Activated B cell treated with CpG ODN at 0.5 μM for 24 hours (primary cell): Measurements from ENCODE around the gene PLTP. TPM values are rescaled to one million over a fixed set of nuclear protein-coding genes. Genes with fewer than 3 reads are reported as not detected.

Source experiments
- ATAC-seq: fragments of 200-7000 bp; cut with Tn5 transposase; one replicate; pipeline ENCODE4 v1.10.0; 2021; ENCODE audit warnings: low read depth, mild to moderate bottlenecking, moderate library complexity
- CTCF ChIA-PET: fragments of 350-600 bp; sonication (Branson Sonifier 250); formaldehyde crosslinking; loops from one replicate; lab custom pipeline; 2021; ENCODE audit warnings: antibody characterized with exemption; lab: Charles Lee
- POLR2A ChIA-PET: fragments of 350-600 bp; sonication (Branson Sonifier 250); formaldehyde crosslinking; loops from one replicate; lab custom pipeline; 2021; ENCODE audit warnings: antibody characterized with exemption; lab: Charles Lee
- DNase-seq: peaks from one replicate; pipeline ENCODE4 v3.0.0; 2022
- H3K27ac Mint-ChIP-seq: one replicate; pipeline ENCODE4 v1.8.0; 2020; ENCODE audit warnings: mixed read lengths
- H3K27me3 Mint-ChIP-seq: one replicate; pipeline ENCODE4 v1.8.0; 2021; ENCODE audit warnings: mixed read lengths
- H3K36me3 Mint-ChIP-seq: one replicate; pipeline ENCODE4 v1.8.0; 2021; ENCODE audit warnings: low read depth, mixed read lengths
- H3K4me1 Mint-ChIP-seq: one replicate; pipeline ENCODE4 v1.8.0; 2021; ENCODE audit warnings: mixed read lengths
- H3K4me3 Mint-ChIP-seq: one replicate; pipeline ENCODE4 v1.8.0; 2020; ENCODE audit warnings: mild to moderate bottlenecking, mixed read lengths
- H3K9me3 Mint-ChIP-seq: one replicate; pipeline ENCODE4 v1.8.0; 2020; ENCODE audit warnings: mixed read lengths
- CTCF ChIP-seq: fragments of 200-600 bp; IDR thresholded peaks from one replicate; pipeline ENCODE4 v1.8.0; 2022; ENCODE audit warnings: antibody characterized with exemption, mild to moderate bottlenecking
- intact Hi-C: fragments of 100-400 bp; cut with micrococcal nuclease; formaldehyde crosslinking; loops from one replicate; pipeline ENCODE4 v1.15.1; 2024
- total RNA-seq: library from RNA; stranded (reverse); gene quantifications from 2 replicates; pipeline ENCODE4 v1.2.3, GENCODE V29; 2022

The PLTP gene
- total RNA-seq, 1 donor from 2014 or later: 2.3 TPM

GRCh38 chr20:45861221-45862075 lies 50.5 kb downstream of the PLTP start:
- POLR2A ChIA-PET: interaction anchor here (0.6 to 1.1 kb wide), 3 partner anchors 12 to 483 kb away, joined by 3 read pairs; no protein-coding TSS in a partner anchor
- Mint-ChIP-seq H3K27ac (no peak overlapping the region), H3K4me3 (no peak overlapping the region), H3K4me1 (peaks cover 27% of the 10 kb centered on the region), H3K9me3 (no peaks in the 10 kb centered on the region), H3K36me3 (peaks cover 9% of the 10 kb centered on the region), H3K27me3 (no peaks in the 10 kb centered on the region)
- TF ChIP-seq CTCF: no peak
- no peak for ATAC-seq
- DNase-seq: no peak
- intact Hi-C loops: no loop called here
- CTCF ChIA-PET: no interaction called here

GRCh38 chr20:45860560-45861220 lies 51.3 kb downstream of the PLTP start:
- no peak for DNase-seq
- H3K4me3 Mint-ChIP-seq: no peak overlapping the region
- H3K36me3 Mint-ChIP-seq: peaks cover 9% of the 10 kb centered on the region
- intact Hi-C loops: no loop called here
- H3K27me3 Mint-ChIP-seq: no peaks in the 10 kb centered on the region
- ChIA-PET CTCF (no interaction called here), POLR2A (interaction anchor here (1.3 kb wide), 1 partner anchor 74 kb away, joined by 3 read pairs; no protein-coding TSS in a partner anchor)
- H3K4me1 Mint-ChIP-seq: peaks cover 35% of the 10 kb centered on the region
- H3K27ac Mint-ChIP-seq: no peak overlapping the region
- H3K9me3 Mint-ChIP-seq: no peaks in the 10 kb centered on the region
- no peak for TF ChIP-seq CTCF
- no peak for ATAC-seq

GRCh38 chr20:45859916-45860315 lies 52.0 kb downstream of the PLTP start:
- DNase-seq: no peak
- CTCF ChIA-PET: no interaction called here
- intact Hi-C loops: no loop called here
- H3K27me3 Mint-ChIP-seq: no peaks in the 10 kb centered on the region
- H3K4me3 Mint-ChIP-seq: no peak overlapping the region
- H3K4me1 Mint-ChIP-seq: peaks cover 39% of the 10 kb centered on the region
- no peak for TF ChIP-seq CTCF
- peaks cover 9% of the 10 kb centered on the region for H3K36me3 Mint-ChIP-seq
- H3K9me3 Mint-ChIP-seq: no peaks in the 10 kb centered on the region
- no peak overlapping the region for H3K27ac Mint-ChIP-seq
- ATAC-seq: no peak
- POLR2A ChIA-PET: interaction anchor here (1.3 kb wide), 1 partner anchor 75 kb away, joined by 3 read pairs; no protein-coding TSS in a partner anchor

GRCh38 chr20:45857882-45858216 lies 54.1 kb downstream of the PLTP start:
- Mint-ChIP-seq H3K27me3 (no peaks in the 10 kb centered on the region), H3K9me3 (no peaks in the 10 kb centered on the region), H3K36me3 (peaks cover 20% of the 10 kb centered on the region), H3K4me3 (peak overlapping the region; percentile 94), H3K27ac (peak overlapping the region; percentile 94), H3K4me1 (peaks cover 48% of the 10 kb centered on the region)
- ATAC-seq (peak; percentile 8), DNase-seq (no peak)
- intact Hi-C loops: loop anchor here (1.0 to 2.0 kb wide), 8 partner anchors 16 to 231 kb away; partner anchors contain the start of genes CTSA, NCOA5, NEURL2 and UBE2C
- ChIA-PET POLR2A (interaction anchor here (0.6 to 2.6 kb wide), 10 partner anchors 20 to 506 kb away, joined by 3 to 39 read pairs (median 7); partner anchors contain the start of genes PCIF1, PLTP and ZSWIM1), CTCF (no interaction called here)
- TF ChIP-seq CTCF: no peak
